GM21515 (cell line): ENCODE measurements around the gene SCUBE1.

Experiments used
- ATAC-seq: cut with Tn5 transposase; IDR thresholded peaks from one replicate; pipeline ENCODE4 v1.9.1; 2021; ENCODE audit not compliant: unreplicated experiment

SCUBE1 gene

GRCh38 chr22:43329061-43329460, 14.1 kb downstream of the SCUBE1 start:
- no peak for ATAC-seq

DNA sequence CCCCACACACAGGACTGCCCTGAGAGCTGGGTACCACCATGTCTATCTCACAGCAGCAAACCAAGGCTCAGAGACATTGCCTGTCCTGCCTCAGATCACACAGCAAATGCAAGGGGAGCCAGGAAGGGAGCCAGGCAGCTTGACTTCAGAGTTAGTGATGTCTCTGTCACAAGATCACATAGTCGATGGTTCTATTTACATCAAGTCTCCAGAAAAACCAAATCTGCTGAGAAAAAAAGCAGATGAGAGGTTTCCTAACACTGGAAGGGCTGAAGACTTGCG, 16.1 kb downstream of the SCUBE1 start:
- ATAC-seq: no peak

- no peak for ATAC-seq
These were observed 16.6 kb downstream of the SCUBE1 start for GRCh38 chr22:43326331-43327156.

GRCh38 chr22:43325176-43325575, 18.0 kb downstream of the SCUBE1 start:
- no peak for ATAC-seq

DNA sequence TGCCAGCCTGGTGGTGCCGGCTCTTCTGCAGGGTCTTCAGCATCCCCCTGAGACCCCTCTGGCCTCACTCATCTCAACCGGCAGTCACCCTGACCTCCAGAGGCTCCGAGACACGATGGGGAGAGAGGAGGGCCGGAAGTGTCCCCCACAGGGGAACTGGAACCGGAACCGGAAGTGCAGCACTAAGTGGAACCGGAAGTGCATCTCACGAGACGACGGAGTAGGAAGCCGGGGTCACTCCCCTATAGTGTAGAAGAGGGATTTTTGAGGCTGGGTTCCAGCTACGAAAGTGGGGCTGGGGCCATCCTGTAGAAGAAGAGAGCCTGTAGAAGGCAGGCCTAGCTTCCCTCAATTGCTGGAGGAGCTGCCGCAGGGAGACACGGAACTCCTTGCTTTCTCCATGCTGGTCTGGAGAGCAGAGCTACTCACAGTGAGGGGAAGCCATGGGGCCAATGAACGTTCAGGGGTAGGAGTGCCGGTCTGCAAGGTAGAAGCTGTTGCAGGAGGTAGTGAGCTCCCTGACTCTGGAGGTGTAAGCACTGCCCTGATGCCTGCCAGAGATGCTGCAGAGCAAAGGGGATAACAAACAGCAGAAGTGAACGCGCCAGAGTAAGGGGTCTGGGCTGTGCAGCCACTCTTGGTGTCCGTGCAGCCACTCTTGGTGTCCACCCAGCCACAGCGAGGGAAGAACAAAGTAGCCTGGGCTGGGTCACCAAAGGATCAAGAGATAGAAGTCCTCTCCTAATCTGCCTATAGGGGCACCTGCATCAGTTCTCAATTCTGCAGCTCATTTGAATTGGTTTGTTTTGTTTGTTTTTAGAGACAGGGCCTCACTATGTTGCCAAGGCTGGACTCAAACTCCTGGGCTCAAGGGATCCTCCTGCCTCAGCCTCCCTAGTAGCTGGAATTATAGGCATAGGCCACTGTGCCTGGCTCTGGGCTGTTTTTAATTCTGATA, 21.9 kb downstream of the SCUBE1 start:
- ATAC-seq: no peak

- no peak for ATAC-seq
These were observed 23.3 kb downstream of the SCUBE1 start for GRCh38 chr22:43319661-43320486.

DNA sequence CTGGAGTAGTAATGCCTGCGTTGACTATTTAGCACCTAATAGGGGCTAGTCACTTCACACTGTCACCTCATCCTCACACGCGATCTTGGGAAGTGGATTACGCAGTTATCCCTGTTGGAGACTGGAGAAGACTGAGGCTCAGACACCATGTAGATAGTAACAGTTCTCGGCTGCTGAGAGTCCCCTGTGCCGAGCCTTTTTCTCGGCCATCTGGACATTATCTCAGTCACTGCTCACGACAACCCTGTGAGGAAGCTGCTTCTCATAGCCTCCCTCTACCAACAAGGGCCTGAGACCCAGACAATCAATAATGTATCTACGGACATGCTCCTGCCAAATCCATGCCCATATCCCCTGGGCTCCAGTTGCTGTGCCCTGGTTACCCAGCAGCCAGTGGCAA, 25.9 kb downstream of the SCUBE1 start:
- ATAC-seq: no peak

DNA sequence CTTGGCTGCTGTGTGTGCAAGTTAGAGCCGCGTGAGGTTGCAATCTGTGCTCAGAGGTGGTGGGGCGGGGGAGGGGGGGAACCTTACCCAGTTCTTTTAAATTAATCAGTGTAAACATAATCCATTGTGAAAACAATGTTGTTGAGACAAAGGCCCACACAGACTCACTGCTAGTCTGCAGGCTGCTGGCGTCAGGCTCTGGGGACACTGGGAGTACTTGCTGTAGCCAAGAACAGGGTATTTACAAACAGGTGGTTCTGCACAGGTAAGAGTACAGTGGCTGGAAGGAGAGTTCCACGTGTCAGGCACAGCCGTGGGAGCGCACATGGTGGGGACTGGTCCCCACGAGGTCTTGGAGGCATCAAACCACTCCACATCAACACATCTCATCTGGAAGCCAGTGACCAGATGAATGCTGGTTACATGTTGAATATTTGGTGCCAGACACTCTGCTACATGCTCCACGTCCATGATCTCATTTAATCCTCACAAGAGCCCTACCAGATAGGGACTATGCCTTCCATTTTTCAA, 27.4 kb downstream of the SCUBE1 start:
- ATAC-seq: no peak

DNA sequence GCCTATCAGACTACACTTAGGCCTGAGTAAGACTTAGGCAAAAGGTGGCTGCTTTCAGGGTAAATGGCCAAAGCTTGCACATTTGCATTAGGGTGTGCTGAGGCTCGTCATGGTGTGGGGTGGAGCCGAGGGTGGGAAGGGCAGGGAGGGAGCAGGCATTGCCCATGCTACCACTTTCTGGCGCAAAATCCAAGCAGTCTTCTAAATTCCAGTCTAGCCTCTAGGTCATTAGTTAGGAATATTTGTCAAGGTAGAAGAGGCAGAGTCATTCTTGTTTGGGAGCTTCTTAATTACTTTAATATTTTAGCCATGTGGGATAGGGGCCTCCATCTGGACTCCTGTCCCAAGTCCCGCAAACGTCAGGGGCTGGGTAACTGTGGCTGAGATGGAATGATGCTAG, 28.6 kb downstream of the SCUBE1 start:
- ATAC-seq: no peak

- no peak for ATAC-seq
These were observed 29.2 kb downstream of the SCUBE1 start for GRCh38 chr22:43313890-43314474.

DNA sequence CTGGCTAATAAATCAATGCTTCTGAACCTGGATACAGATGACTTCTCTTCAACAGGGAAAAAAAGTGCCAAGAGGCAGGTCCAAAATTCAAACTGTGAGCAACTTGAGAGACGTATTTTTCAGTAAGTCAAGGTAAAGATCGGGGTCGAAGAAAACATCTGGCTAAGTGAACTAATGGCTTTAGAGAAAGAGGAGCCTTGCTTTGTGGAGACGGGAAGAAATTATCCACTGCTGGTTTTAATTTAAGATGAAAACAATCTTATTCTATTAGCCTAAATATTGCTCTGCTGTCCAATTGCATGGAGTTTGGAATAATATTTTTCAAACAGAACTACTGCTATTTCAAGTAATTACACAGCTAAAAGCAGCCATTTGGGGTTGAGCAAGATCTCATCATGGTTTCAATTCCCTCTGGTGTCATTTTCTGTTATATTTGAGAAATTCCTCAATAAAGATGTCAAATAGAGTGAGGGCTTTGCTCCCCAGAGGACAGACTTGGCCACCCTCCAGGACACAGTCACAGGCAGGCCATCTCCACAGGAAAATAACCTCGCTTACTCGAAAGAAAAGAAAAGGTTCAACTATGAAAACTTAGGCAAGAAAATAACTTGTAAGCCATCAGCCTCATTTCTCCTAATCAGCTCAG, 29.8 kb downstream of the SCUBE1 start:
- ATAC-seq: no peak

DNA sequence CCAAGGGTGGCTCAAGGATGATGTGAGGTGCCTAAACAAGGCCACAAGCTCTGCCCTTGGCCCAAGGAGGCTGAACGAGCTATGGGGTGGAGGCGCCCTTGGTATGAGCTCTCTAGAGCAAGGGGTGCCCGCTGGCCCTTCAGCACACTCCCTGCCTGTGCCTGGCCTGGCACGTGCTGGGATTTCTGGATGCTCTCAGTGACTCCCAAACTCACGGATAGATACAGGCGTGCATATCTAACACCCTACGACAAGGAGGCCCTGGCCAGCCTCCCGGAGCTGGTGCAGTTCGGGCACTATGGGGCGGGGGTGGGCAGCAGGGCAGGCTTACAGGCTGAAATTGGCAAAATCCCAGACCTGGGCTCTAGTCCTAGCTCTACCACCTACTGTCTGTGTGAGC, 30.6 kb downstream of the SCUBE1 start:
- no peak for ATAC-seq

DNA sequence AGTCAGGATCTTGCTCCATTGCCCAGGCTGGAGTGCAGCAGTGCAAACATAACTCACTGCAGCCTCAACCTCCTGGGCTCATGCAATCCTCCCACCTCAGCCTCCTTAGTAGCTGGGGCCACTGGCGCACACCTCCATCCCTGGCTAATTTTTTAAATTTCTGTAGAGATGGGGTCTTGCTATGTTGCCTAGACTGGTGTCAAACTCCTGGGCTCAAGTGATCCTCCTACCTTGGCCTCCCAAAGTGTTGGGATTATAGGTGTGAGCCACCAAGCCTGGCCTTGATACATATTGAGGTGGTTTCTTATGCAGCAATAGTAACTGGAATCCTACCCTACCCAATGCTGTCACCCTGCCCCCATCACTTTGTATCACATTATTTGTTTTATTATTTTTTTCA, 32.4 kb downstream of the SCUBE1 start:
- ATAC-seq: no peak

GRCh38 chr22:43310311-43310710, 32.9 kb downstream of the SCUBE1 start:
- ATAC-seq: no peak

- no peak for ATAC-seq
These were observed 34.3 kb downstream of the SCUBE1 start for GRCh38 chr22:43308836-43309235.

- ATAC-seq: no peak
These were observed 34.9 kb downstream of the SCUBE1 start for GRCh38 chr22:43308060-43308830.

GRCh38 chr22:43305806-43306205, 37.4 kb downstream of the SCUBE1 start:
- no peak for ATAC-seq

DNA sequence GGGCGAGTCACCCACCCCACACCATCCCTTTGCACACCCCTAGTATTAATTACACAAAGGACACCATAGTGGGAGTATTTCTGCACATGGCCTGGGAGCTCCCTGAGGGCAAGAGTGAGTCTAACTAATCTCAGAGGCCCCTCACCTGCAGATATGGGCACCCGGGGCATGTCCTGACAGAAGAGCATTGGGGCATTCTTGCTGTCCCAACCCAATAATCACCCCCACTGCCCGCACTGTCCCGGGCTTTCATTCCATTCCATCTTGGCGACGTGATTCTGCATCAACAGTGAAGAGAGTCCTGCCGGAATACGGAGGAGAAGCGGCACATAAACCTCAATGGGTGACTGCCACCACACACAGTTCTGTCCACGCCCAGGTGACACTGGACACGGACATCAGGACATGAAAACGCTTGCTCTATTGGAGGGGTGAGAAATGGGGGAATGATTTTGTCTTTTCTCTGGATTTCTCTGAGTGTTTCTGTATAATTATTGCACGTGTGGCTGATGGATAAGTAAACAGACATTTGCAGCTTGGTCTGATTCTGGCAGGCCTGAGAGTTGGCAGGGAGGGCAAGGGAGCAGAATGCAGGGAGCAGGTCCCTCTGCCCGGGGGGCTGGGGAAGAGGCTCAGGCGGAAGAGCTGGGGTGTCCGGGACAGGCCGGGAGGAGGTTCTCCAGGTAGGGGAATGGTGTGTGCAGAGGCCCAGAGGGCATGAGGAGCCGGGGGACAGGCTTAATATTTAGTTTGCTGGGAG, 38.2 kb downstream of the SCUBE1 start:
- no peak for ATAC-seq

DNA sequence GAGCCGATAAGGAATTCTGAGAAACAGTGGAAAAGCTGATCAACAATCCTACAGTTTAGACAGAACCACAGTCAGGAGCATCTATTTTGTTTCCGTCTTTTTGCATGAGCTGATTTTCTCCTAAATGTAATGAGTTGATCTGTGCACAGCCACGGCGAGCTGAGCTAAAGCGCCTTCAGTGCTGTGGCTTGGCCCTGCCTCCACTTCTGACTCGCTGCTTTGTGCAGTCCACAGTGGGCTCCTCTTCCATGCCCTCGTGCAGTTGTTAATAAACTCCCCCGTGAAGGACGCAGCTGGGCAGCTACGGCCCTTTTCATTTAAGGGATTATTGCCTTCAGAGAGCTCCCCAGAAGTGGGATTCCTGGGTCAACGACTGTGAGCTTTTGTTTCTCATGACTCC, 39.4 kb downstream of the SCUBE1 start:
- ATAC-seq: no peak
